ENCODE measurements around the gene CREBBP. TPM values are rescaled to one million over a fixed set of nuclear protein-coding genes. Genes with fewer than 3 reads are reported as not detected.

CREBBP gene
- total RNA-seq: 12.1 and 12.8 TPM in 2 replicates

DNA sequence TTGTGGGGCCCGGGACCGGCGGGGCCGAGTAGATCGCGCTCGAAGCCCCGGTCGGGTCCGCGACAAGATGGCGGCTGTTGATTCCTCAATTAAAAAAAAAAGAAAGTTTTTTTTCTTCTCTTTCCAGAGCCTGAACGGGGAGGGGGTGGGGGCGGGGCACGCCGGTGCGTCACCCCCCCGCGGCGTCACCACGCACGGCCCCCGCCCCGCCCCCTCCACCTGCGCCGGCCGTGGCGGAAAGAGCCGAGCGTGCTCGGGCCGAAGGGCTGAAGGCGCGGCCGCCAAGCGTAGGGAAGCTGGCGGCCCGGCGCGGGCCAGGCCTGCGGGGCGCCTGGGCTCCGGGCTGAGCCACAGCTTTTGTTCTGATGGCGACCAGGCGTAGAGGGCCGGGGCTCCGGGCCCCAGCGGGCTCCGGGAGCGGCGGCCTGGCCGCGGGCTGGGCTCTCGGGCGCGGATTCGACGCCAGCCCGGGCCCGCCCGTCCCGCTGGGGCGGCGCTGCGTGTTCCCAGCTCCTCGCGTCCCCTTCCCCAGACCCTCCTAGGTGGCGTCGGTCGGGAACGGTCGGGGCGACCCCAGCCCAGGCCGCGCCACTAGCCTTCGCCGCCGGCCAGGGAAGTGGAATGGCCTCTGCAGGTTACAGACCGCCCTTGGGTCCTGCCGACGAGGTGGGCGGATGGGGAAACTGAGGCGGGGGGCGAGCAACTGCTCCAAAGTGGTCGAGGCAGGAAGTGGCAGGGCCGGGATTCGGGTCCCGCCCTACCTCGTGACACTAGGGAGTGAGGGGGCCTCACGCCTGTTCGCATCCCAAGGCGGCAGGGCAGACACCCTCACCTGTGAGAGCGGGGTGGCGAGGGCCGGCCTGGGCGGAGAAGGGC, at the start of gene CREBBP:
TSS of gene CREBBP (minus strand) at position 91 of the 876 bp plus-strand sequence. CDS start 797 bp downstream, outside the sequence.

DNA sequence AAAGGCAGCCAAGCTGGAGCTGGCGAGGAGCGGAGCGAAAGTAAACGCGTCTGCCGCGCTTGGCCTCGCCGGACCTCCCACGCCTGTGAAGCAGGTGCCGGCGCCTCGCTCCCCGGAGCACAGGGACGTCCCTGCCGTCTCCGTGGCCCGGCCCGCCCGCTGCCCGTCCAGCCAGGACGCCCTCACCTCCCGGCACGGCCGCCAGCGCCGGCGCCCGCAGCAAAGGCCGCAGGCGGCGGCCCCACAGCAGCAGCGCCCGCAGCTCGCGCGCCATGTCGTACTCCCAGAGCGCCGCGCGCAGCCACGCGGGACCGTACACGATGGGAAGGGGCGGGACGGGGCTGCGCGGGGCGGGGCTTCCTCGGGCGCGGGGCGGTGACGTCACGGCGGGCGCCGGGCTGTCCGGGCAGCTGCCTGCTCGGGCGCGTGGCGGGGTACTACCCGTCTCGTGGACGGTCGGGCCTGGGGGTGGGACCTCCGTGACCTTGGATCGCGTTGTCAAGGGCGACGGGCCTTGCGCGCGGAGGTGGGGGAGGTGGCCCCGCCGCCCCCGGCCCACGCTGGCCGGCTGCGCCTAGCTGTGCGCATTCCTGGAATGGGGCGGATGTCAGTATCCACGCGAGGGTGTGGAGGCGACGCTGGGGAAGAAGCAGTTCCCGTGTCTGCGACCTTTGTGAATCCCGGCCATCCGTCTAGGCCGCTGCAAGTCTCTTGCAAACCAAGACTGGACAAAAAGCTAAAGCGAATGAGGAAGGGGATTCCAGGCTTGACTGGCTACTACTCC, 163.1 kb downstream of the CREBBP start, which contains the start of gene TRAP1:
TSS of gene TRAP1 (minus strand) at position 290 of the 784 bp plus-strand sequence. CDS start at position 274, 16 bp downstream.

Other genes starting within 250 kb of the CREBBP start
- gene DNASE1, start 226.0 kb downstream of the CREBBP start, total RNA-seq: 4.9 and 6.1 TPM in 2 replicates
- 111 and 121 TPM in 2 replicates for gene TRAP1, start 163.2 kb downstream of the CREBBP start, total RNA-seq
- 14.3 and 14.6 TPM in 2 replicates for gene ADCY9, start 235.7 kb upstream of the CREBBP start, total RNA-seq

Measured in bronchus fibroblast of lung (primary cell).